Brain microvascular endothelial cell (primary cell): ENCODE results near the gene SMG6.
A peak's percentile ranks its signal among the peaks of the same experiment; 100 is the strongest.

Experiments used
- DNase-seq: peaks from one replicate; pipeline ENCODE4 v3.0.0-alpha.2; 2020
- H3K27ac ChIP-seq: fragments of 250-450 bp; sonication (Bioruptor Pico); 2 replicates; pipeline ENCODE4 v1.5.1; 2020; ENCODE audit warnings: mild to moderate bottlenecking, moderate library complexity
- H3K27me3 ChIP-seq: fragments of 250-450 bp; sonication (Bioruptor Pico); replicated peaks from 2 replicates; pipeline ENCODE4 v1.5.1; 2020; ENCODE audit warnings: mild to moderate bottlenecking
- H3K36me3 ChIP-seq: fragments of 250-450 bp; sonication (Bioruptor Pico); replicated peaks from 2 replicates; pipeline ENCODE4 v1.5.1; 2020; ENCODE audit warnings: mild to moderate bottlenecking
- H3K4me3 ChIP-seq: 2 replicates; pipeline ENCODE4 v1.5.1; 2011; ENCODE audit warnings: low read depth, mild to moderate bottlenecking, control low read depth, low read length, moderate library complexity
- in situ Hi-C: cut with HindIII; loops from 2 replicates; pipeline ENCODE4 v1.10.0; 2017; ENCODE audit warnings: low sequenced_read_pairs, low pct_ligation_motif_present
- TF ChIP-seq, protein P1 (sequence below): IDR thresholded peaks from 2 replicates; pipeline ENCODE4 v1.5.1; 2011; ENCODE audit warnings: low read depth, mild to moderate bottlenecking, moderate library complexity, low read length, control low read depth, inconsistent platforms; ENCODE audit errors: missing control alignments

Gene SMG6

GRCh38 chr17:2237950-2238349 lies 65.6 kb downstream of the SMG6 start:
- in situ Hi-C loops: no loop called here
- H3K36me3 ChIP-seq: peaks cover under 1% of the 10 kb centered on the region

GRCh38 chr17:2237521-2237921 lies 66.1 kb downstream of the SMG6 start:
- H3K27ac ChIP-seq: peak overlapping the region; percentile 95

More at GRCh38 chr17:2237950-2238349, 65.6 kb downstream of the SMG6 start:
- peak overlapping the region; percentile 95 for H3K27ac ChIP-seq
- H3K4me3 ChIP-seq: no peak overlapping the region
- TF ChIP-seq, protein P1, sequence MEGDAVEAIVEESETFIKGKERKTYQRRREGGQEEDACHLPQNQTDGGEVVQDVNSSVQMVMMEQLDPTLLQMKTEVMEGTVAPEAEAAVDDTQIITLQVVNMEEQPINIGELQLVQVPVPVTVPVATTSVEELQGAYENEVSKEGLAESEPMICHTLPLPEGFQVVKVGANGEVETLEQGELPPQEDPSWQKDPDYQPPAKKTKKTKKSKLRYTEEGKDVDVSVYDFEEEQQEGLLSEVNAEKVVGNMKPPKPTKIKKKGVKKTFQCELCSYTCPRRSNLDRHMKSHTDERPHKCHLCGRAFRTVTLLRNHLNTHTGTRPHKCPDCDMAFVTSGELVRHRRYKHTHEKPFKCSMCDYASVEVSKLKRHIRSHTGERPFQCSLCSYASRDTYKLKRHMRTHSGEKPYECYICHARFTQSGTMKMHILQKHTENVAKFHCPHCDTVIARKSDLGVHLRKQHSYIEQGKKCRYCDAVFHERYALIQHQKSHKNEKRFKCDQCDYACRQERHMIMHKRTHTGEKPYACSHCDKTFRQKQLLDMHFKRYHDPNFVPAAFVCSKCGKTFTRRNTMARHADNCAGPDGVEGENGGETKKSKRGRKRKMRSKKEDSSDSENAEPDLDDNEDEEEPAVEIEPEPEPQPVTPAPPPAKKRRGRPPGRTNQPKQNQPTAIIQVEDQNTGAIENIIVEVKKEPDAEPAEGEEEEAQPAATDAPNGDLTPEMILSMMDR: no peak
- H3K27me3 ChIP-seq: no peaks in the 10 kb centered on the region
- no peak for DNase-seq

GRCh38 chr17:2235792-2236366 lies 67.7 kb downstream of the SMG6 start:
- H3K36me3 ChIP-seq: no peaks in the 10 kb centered on the region
- in situ Hi-C loops: no loop called here
- H3K27me3 ChIP-seq: no peaks in the 10 kb centered on the region
- no peak overlapping the region for H3K27ac ChIP-seq
- DNase-seq: no peak
- no peak overlapping the region for H3K4me3 ChIP-seq
- TF ChIP-seq, protein P1: peak; percentile 2

More at GRCh38 chr17:2237521-2237921, 66.1 kb downstream of the SMG6 start:
- H3K36me3 ChIP-seq: no peaks in the 10 kb centered on the region
- no peak overlapping the region for H3K4me3 ChIP-seq
- H3K27me3 ChIP-seq: no peaks in the 10 kb centered on the region
- no peak for DNase-seq
- in situ Hi-C loops: no loop called here
- TF ChIP-seq, protein P1: no peak

DNA sequence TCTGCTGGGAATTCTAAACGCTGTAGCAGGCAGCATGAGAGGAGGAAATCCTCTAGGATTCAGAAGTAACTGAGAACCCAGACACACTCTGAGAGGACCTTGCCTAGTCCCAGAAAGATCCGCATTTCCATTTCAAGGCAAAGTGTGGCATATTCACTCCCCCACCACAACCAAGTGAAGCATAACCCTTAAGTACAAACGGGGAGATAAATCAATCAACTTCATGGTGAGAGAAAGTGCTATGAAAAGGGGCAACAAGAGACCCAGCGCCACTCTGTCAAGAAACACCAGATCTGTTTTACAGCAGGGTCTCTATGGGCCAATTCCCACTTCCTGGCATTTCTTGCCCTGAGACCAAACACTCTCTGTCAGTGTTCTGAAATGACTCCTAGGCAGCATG lies 68.3 kb downstream of the SMG6 start:
- no peak for DNase-seq
- Histone ChIP-seq H3K36me3 (no peaks in the 10 kb centered on the region), H3K27me3 (no peaks in the 10 kb centered on the region), H3K27ac (no peak overlapping the region), H3K4me3 (no peak overlapping the region)
- TF ChIP-seq, protein P1: no peak
- in situ Hi-C loops: no loop called here

GRCh38 chr17:2233441-2233947 lies 70.1 kb downstream of the SMG6 start:
- no peaks in the 10 kb centered on the region for H3K27me3 ChIP-seq
- TF ChIP-seq, protein P1: no peak
- no peak overlapping the region for H3K4me3 ChIP-seq
- in situ Hi-C loops: no loop called here
- DNase-seq: peak; percentile 88
- H3K27ac ChIP-seq: peak overlapping the region; percentile 95
- H3K36me3 ChIP-seq: no peaks in the 10 kb centered on the region

DNA sequence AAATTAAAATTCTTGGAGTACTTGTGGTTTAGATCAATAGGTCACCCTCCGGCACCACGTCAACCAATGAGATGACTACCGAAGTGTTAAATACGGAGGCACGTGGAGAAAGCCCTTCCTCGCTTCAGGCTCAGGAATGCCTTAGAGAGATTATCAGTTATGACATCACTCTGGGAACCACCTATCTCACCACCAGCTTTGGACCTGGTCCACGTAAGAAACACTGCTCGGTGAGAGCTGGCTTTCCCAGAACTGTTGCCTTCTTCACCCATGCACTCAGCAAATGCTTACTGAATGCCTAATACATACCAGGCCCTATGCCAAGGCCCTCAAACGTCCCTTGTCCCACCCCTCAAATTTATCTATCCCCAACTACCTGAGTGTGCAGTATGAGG lies 71.3 kb downstream of the SMG6 start:
- TF ChIP-seq, protein P1: no peak
- Histone ChIP-seq H3K27me3 (no peaks in the 10 kb centered on the region), H3K36me3 (no peaks in the 10 kb centered on the region), H3K4me3 (no peak overlapping the region), H3K27ac (peak overlapping the region; percentile 95)
- in situ Hi-C loops: no loop called here
- DNase-seq: peak; percentile 97
